ENCODE data around the gene AOC1.
"Not testable (repeated sequence)": the region's sequence is repeated elsewhere in the genome, so short reads cannot be mapped to it uniquely, and the experiment has no call there.

AOC1 gene

DNA sequence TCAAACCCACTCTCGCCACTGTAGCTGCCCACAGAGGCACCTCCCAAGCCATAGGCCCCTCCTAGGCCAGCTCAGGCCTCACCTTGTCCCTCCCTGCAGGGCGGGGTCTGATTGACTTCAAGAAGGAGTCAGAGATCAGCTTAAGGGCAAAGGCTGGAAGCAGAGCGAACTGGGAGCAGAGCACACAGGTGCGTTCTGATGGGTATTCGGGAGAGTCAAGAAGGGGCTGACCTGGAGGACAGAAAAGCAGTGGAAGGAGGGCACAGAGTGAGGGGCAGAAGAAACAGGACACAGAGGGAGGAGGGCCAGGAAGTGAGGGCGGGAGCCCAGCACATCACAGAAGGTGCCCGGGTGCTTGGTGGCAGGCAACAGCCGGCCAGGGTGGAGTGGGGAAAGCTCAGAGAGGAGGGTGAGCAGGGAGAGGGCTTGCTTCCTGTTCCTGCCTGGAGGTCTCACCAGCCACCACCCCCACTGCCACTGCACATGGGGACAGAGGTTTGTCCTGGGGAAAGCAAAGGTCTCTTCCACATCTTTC, at the start of gene AOC1:
TSS of gene AOC1 (plus strand) at position 147 of the 535 bp plus-strand sequence. CDS start 3,954 bp downstream, outside the sequence.
- no peak for DNase-seq

GRCh38 chr7:150803161-150803860, 49.0 kb upstream of the AOC1 start:
- DNase-seq, result no peak

DNA sequence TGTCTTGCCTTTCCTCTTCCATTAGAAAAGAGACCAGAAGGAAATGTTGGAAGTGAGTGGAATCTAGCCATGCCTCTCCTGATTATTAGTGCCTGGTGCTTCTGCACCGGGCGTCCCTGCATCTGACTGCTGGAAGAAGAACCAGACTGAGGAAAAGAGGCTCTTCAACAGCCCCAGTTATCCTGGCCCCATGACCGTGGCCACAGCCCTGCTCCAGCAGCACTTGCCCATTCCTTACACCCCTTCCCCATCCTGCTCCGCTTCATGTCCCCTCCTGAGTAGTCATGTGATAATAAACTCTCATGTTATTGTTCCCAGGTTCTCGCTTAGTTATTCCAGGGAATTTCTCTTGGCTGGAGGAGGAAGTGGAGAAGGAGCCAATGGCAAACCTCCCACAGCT, 47.5 kb upstream of the AOC1 start:
- DNase-seq, result no peak

GRCh38 chr7:150805864-150806263, 46.5 kb upstream of the AOC1 start:
- DNase-seq, result no peak

DNA sequence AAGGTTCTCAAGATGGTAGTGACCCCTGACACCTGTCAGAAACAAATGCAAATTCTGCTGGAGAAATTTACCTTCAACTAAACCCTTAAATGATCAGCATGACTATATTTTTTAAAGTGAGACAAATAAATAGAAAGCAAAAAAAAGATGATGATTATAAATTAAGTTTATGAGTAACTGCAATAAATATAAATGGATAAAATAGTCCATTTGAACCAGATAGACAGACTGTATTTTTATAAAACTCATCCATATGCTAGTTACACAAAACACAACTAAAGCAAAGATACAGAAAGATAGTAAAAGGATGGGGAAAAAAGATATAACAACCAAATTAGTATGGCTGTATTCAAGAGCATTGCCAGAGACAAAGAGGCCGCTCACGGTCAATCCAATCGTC, 45.9 kb upstream of the AOC1 start:
- no peak for DNase-seq

GRCh38 chr7:150806863-150807262, 45.5 kb upstream of the AOC1 start:
- DNase-seq, result no peak

- not testable (repeated sequence) for DNase-seq
These were observed 44.5 kb upstream of the AOC1 start for GRCh38 chr7:150807616-150808438.

DNA sequence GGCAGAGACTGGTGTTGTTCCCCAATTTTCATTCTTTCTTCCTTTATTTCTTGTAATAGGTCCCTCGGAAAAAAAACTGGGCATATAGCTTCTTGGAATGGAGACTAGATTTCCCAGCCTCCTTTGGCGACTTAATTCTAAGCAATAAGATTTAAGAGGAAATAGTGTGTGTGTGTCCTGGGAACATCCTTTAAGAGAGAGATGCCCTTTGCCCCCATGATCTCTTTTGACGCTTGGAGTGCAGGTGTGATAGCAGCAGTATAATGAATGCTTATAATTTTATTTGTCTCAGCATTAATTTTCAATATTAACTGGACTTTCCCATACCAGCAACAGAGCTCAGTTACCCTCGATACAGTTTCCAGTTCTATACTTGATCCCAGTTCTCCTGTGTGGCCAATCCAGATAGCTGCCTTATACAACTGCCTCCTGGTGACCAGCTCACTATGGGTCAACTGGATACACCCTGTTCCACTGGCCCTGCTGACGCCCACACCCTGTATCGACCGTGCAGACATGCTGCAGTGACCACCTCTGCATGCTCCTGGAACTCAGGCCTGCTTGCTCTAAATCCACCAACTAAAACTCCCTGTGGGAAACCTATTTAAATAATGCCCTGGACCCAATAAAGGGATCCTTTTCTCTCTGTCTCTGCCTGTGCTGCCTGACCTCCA, 37.9 kb upstream of the AOC1 start:
- DNase-seq, result no peak

DNA sequence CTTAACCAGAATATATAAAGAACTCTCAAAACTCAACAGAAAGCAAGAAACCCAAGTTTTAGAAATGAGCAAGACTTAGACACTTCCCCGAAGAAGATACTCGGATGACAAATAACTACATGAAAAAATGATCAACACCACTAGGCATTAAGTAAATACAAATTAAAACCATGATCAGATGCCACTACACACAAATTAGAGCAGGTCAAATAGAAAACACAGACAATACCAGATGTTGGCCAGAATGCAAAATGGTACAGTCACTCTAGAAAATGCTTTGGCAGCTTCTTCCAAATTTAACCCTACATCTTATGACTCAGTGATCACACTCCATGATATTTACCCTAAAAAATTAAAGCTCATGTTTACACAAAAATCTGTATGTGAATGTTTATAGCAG, 33.3 kb upstream of the AOC1 start:
- no peak for DNase-seq

DNA sequence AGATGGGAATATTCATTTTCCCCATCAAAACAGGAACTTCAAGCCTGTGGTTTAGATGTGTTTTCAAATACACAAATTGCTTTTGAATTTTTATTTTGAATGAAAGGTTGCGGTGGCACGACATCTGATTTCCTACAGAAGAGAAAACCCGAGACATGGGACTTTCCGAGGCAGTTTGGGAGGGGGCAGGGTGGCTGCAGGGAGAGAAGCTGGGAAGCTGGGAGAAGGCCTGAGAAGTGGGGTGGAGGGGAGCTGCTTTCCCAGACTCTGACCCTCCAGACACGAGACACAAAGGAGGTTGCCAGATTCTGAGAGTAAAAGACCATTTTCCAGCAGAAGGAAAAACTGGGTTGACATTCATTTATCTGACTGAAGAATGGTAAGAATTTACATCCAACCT, 32.2 kb upstream of the AOC1 start:
- no peak for DNase-seq

DNA sequence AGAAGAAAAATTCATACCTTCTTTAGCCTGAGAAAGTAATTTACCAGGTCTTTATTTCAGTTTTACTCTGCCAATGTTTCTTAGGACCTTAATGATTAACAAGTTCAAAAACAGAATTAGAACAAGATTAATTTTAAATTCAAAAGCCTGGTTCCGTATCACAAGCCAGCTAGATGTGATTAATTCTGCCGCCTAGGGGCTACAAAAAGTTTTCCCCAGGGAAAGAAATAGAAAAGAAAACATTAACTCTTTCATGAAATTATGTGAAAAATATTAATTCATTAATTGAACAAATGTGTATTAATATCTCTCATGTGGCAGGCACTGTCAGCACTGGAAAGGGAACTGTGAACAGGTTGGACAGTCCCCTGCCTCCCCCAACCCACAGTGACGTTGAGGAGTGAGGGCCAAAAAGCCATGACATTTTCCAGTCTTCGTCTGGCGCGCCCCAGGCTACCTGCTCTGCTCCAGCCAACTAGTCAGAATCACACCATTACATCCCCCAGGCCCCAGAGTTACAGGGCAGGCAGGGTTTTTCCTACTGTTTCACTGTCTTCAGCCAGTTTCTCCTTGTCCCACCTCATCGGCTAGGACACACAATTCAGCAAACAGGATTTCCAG, 31.6 kb upstream of the AOC1 start:
- DNase-seq, result no peak

- no peak for DNase-seq
These were observed 29.3 kb upstream of the AOC1 start for GRCh38 chr7:150823043-150823442.

GRCh38 chr7:150823484-150824126, 28.7 kb upstream of the AOC1 start:
- DNase-seq, result no peak

- no peak for DNase-seq
These were observed 27.7 kb upstream of the AOC1 start for GRCh38 chr7:150824379-150825177.

GRCh38 chr7:150826061-150826849, 26.1 kb upstream of the AOC1 start:
- no peak for DNase-seq

GRCh38 chr7:150828384-150828783, 23.9 kb upstream of the AOC1 start:
- DNase-seq, result no peak

- no peak for DNase-seq
These were observed 22.9 kb upstream of the AOC1 start for GRCh38 chr7:150829426-150829825.

DNA sequence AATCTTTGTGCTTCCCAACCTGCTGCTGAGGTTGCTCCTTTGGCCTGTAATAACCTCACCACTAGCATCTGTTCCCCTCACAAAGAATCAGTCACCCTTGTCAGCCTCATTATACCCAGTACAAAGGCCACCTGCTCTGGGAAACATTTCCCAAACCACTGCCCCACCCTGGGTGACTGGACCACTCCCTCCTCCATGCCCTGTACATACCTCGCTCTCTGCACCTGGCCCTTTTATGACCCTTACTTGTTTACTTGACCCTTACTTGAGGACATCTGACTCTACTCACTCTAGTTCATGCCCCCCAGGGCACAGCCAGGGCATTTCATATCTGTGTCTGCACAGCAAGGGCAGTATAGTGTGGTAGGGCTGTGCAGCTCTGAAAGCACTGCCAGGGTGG, 21.4 kb upstream of the AOC1 start:
- DNase-seq, result no peak

- peak; percentile 7 for DNase-seq
These were observed 20.5 kb upstream of the AOC1 start for GRCh38 chr7:150831851-150832250.

DNA sequence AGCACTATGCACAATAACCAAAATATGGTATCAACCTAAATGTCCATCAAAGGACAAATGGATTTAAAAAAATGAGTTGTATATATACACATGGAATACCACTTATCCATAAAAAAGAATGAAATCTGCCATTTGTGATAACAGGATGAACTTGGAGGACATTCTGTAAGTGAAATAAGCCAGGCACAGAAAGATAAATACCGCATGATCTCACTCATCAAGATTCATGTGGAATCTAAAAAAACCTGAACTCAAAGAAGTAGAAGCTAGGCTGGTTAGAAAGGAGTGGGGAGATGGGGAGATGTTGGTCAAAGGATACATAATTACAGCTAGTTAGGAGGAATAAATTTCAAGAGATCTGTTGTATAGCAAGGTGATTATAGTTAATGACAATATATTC, 17.3 kb upstream of the AOC1 start:
- DNase-seq, result no peak

Data from midbrain (tissue), 1 donor.